NCI-H748 treated with DMSO at 0.1 percent for 48 hours (cell line): ENCODE results near the gene RALGPS1.

ENCODE experiments used
- DNase-seq: peaks from one replicate; lab custom pipeline; 2025; lab: John Stamatoyannopoulos, UW

The RALGPS1 gene

DNA sequence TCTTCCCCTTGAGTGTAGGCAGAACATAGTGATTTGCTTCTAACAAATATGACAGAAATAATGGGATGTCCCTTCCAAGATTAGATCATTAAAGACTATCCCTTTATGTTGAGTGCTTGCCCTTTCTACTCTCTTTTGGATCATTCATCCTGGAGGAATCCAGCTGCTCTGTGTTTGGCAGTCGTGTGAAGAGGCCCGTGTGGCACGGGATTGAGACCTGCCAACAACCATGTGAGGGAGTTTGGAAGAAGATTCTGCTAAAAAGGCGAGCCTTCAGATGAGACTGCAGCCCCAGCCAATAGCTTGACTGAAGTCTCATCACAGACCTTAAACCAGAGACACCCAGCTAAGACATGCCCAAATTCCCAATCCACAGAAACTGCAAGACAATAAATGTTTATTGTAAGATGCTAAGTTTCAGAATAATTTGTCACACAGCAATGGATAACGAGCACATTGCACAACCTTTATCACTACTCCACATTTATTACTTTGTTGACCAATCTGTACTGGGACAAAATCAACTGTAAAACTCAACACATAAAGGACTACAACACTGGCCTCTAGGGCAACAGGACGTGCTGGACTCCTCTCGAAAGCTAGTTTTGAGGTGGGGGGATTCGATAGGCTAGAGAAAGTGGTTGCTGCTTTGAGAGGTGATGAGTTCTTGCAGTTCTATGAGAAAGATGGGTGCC lies 165.0 kb downstream of the RALGPS1 start:
- DNase-seq = no peak

DNA sequence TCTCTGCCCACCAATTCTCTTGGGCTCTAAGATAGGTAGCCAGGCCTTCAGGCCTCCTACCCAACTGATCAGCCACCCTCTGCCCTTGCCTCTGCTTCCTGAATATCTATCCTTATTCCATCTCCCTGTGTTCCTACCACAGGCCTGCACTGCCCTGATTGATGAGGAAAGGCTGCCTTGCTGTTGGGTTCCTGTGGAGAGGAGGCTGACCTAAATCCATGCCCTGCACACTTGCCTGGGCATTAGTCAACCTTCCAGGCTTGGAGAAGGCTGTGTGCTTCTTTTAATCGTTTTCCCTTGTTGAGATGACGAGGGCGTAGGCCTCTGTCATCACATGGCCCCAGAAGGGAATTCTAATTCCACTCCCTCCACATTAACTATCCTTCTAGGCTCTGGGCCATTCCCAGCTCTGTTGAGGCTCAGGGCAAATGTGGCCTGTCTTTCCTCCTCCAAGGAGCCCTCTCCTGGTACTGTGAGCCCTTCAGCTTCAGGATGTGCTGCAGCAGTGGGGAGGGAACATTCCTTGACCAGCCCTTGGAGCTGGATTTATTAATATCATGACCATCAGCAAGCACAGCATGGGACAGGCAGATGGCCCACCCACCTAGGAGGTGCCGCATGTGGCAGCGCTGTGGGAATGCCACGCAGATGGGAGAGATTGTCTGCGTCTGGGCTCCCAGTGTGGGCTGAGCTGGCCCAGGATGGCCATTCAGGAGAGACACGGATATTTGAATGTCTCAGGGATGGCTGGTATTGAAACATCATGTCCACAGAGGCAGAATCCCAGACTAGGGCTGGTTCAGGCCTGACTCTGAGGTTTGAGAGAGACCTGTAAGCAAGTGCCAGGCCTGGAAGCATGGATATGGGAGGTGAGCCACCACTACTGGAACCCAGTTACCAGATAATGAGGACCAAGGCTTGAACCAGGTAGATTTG lies 166.9 kb downstream of the RALGPS1 start:
- DNase-seq = no peak

DNA sequence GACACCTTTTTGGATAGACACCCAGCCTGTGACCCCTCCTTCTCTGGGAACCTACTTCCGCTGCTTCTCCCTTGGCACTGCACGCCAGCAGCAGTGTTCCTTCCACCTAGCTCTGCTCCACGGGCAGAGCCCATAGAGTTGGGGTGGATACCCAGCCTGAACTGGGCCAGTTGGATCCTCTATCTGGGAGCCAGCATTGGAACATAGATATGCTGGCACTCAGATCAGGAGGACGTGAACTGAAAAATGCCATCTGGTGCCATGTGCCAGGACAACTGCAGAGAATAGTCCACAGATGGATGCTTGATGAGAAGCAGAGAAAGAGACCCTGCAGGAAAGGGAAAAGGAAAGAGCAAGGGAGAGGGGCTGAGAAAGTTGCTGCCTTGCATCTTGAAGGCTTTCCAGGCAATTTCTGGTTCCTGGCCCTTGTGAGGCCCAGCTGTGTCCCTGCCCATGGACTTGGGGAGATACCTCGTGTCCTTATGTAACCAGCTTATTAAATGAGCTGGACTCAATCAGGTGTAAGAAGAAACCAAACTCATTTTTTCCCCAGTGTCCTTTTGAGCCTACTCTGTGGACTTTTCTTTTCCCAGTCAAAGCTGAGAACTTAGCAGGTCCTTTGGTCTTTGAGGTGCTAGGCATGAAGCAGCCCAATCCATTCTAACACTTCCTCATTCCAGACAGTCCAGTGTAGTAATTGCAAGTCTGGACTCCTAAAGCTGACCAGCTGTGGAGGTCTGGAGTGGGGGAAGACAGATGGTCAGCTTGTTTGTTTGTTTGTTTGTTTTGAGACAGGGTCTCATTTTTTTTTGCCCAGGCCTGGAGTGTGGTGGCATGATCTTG lies 168.8 kb downstream of the RALGPS1 start:
- no peak for DNase-seq

DNA sequence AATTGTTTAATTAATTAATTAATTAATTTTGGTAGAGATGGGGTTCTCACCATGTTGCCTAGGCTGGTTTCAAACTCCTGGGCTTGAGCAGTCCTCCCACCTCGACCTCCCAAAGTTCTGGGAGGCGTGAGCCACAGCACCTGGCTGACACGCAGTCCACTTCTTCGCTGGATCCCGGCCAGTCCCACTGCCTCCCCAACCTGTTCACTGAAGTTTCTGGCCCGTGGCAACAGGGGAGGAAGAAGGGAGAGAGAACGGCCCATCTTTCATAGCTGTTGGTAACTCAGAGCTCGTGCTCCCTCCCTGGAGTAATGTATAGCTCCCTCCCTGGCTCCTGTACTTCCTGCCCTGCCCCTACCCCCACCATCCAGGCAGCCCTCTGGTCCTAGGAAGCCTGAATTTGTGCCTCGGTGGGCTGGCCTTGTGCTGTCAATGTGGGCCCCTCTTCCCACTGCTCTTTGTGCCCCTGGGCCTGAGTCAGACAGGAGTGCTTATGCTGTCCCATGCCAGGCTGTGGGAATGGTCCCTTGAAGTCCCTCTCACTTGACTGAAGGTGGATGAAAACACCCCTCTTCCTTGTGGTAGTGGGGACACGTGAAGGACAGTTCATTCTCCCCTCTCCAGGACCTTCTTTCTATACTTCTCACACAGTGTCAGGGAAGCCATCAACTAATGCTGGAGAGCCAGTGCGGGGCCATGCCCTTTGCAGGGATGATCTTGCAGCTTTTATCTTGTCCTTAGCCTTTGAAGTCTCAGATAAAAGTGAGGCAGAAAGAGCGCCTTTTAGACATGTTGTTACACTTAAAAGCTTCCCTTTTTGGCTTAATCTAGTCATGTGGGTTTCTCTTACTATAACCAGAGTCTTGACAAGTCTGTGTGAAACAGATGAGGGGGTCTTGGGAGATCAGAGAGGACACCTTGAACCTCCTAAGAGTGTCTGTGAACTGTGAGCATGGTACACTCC lies 169.8 kb downstream of the RALGPS1 start:
- no peak for DNase-seq

DNA sequence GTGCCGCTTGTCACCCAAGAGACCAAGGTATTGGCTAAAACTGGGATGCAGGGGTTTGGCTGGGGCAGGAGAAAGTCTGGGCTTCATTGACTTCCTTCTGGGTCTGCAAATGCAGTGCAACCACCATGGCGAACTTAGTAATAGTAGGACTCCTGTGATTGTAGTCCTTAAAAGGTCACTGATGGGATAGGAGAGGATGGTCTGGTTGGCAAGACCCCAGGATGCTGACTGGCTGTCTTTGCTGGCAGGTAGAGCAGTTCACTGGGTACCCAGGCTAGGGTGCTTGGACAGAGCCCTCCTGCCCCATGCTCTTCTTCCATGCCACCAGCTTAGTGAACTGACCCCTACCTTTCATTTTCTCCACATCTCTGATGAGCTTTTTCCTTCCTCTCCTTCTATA lies 170.6 kb downstream of the RALGPS1 start:
- DNase-seq = no peak

DNA sequence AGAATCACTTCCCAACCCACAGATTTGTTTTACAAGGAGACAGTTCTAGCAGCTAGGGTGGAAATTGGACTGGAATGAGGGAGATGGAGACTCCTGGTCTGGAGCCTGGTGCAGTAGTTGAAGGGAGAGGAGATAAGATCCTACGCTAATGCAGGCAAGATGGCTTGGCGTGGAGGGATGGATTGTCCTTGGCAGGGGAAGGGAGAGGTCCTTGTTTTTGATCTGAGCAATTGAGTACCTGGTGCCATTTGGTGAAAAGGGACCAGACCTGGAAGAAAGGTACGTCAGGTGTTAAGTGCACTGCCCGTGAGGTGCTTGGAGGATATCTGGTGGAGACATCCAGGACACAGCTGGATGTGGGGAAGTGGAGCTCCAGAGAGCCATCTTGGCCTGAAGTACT lies 172.2 kb downstream of the RALGPS1 start:
- no peak for DNase-seq

DNA sequence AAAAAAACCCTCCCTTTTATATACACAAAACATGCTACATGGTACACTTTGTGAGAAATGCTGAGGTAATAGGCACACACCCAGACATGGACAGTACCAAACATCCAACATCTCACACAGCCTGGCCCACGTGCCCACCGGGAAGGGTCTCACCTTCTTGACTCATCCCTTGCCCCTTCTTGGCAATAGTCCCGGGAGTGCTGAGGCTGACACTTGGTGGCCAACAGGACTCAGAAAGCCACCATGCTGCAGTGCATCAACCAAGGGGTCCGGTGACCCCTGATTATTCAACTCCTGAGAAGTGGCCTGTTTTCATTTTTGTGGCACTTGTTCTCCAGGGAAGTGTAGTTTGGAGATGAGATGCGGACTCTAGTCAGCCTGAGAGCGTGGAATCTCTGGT lies 172.8 kb downstream of the RALGPS1 start:
- no peak for DNase-seq

DNA sequence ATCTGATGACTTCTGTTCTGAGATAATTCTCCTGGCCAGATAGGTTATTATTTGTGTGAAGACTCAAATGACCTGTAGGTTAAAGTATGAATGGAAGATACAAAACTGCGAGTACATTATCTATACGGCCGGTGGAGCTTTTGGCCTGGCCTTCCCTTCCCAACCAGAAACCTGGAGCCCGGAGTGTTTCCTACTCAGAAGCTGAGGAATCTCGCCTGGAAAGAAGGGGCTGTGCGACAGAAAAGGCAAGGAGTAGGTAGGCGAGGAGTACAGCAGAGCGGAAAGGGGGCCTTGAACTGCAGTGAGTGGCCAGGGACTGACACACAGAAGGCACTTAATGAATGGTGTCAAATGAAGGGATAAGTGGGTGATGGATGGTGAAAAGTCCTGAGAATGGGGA lies 173.3 kb downstream of the RALGPS1 start:
- no peak for DNase-seq

DNA sequence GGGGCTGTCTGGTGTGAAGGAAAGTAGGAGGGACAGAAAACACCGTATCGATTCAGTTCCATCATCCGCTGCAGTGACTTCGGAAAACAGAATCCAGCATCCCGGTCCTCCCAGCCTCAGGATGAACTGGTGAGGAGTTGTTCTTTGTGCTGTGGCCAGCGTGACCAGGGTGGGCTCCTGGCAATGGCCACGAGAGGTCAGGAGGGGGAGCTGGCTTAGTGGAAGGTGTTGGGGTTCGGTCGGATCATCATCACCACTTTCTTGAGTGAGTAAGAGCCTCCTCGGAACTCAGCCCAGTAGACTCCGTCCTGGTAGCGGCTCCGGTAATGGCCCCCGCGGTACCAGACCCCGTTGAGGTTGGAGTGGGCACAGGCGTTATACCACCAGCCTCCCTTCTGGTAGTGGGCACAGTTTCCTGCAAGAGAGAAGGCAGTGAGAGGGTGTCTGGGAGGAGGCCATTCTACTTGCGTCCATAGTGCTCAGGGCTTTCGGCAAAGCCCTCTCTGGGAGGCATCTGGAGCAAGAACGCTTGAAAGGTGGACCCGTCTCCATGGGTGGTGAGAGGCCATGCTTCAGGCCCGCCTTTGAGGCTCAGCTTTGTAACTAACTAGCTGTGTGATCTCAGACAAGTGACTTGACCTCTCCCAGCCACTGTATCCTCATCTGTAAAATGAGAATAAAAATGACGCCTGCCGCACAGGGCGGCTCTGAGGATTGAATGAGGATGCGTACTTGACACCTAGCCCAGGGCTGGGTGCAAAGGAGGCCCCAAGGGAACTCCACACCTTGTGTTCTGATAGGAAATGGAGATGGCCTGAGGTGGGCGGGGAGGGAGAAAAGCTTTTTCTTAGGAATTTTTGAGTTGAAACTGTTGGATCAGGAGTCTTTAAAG lies 174.4 kb downstream of the RALGPS1 start:
- no peak for DNase-seq

DNA sequence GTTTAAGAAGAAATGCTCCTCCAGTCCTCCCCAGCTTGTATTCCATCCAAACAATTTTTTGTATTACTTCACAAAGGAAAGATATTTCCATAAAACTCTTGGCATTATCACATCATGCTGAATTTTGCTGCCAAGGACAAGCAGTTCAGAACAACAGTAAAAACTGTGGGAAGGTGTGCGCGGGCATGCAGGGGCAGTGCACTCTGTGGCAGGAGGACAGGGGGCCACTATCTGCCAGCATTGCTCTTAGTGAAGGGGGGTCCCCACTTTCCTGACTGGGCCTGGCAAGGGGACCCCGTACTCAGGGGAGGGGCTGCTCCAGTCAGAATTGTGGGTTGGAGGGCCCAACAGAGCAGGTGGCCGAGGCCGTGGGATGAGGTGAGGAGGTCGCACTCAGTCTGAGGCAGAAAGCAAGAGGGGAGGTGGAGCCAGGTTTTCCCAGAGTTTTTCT lies 175.1 kb downstream of the RALGPS1 start:
- DNase-seq = no peak

DNA sequence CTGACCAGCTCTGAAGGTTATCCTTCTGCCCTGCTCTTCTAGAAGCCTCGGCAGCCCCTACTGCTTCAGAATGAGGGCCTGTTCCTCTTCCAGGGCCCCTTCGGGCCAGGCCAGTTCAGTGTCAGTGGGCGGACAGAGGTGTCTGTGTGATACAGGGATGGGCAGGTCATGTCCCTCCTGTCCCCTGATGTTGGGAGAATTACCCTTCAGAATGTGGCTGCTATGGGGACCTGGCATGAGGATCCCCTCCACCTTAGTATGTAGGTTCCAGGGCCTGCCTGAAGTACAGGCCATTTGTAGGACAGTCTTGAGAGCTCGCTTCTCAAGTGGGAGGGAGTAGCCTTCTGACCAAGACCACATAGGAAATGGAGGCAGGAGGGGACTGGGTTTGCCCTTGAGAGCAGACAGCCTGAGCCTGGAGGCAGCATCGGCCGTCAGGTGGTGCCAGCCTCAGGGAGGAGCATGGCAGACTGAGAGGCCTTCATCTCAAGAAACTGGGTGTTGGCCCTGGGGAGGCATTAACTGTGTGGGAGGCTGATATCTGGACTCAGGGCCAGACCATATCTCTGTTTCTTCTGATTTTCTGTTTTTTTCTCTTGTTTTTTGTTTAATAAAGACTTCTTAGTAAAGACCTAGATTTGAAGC lies 175.9 kb downstream of the RALGPS1 start:
- DNase-seq = no peak

DNA sequence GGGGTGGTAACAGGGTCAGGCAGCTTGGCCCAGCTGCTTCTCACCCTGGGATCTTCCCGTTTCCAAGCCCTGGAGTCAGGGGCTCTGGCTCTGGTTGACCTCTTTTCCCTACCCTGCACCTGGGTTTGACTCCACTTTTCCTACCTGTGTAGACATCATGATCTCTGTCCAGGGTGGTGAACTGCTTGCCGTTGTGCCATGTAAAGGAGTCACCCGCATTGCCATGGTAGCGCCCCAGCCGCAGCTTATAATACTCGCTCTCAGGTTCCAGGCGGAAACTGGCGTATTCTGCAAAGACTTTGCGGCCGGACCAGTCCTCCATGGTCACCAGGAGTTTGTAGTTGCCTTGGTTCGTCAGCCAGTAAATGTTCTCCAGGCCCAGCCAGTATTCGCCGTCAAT lies 176.9 kb downstream of the RALGPS1 start:
- DNase-seq = no peak

DNA sequence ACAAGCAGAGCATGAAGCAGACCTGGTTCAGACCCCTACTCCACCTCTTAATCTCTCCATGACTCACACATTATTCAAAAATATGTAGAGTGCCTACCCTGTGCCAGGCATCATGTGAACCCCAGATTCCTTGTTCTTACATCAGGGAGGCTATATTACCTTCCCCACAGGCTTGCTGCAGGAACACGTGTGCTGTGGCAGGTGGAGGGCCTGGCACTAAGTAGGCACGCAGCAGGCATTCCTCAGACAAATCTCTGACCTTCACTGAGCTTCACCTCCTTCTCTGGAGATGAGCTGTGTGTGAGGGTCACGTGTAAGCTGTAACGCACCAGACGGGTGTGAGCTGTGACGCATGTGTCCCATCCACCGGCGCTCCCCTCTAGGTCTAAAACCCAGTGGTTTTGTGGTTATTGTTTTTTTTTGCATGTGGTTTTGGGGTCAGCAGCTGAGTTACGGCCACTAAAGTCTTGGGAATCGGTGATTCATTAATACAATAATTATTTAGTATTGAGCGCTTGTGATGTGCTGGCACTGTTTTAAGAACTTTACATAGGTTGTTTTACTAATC lies 177.5 kb downstream of the RALGPS1 start:
- DNase-seq = no peak

DNA sequence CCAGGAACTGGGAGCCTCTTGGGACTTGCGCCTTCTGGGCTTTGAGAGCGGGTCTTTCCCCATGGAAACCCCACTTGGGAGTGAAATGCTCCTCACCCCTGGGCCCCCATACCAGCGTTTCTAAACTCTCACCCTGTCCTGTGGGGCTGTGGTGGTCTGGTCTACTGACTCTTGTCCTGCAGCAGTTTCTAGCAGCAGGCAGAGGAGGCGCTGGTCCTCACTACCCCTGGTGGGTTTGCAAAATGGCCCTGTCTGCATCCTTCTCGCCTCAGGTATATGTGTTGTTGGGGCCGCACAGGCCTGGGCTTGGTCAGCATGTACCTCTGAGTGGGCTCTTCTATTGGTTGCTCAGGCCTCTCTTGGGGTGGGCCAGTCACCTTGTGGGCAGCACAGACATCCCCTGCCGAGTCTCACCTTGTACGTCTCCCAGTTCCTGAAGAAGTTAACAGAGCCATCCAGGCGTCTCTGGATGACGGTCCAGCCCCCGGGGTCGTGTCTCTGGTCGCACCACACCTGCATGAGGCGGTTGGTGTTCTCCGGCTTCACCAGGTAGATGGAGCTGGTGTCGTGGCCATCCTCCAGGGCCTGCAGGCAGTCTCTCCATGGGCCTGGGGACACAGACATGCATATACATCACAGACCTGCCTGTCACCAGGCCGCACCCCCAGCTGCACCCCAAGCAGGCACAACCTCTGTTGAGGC lies 178.9 kb downstream of the RALGPS1 start:
- DNase-seq = no peak

DNA sequence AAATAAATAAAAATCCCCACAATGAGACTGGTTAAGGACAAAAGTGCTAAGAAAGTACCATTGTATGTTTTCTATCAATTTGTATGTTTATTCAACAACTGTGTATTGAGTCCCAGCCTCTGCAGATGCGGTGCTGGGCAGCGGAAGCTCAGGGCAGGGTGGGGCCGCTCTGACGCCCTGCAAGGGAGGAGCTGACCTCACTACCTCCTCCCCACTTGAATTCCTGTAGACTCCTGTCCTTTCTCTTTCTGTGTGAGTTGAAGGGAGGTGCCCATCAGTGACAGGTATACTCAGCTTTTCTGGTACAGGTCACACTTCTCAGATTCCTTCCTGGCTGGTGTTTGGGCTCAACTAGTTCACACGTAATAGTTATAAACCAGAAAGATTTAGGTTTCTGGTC lies 180.8 kb downstream of the RALGPS1 start:
- no peak for DNase-seq

DNA sequence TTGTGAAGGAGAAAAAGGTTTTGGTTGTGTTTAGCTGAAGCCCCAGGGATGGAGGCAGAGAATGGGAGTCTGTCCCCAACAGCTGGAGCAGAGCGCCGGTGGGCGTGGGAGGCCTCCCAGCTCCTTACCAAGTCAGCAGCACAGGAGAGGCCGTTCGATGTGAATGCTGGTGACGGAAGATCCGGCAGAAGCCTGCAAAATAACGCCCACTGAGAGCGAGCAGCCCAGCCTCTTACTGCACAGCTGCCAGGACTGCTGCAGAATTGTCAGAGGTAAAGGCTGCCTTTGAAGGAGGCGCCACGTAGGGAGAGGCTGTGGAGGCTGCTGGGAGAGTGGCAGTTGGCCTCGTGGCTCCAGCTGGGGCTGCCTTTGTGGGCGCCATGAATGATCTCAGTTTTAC lies 181.6 kb downstream of the RALGPS1 start:
- DNase-seq = no peak

DNA sequence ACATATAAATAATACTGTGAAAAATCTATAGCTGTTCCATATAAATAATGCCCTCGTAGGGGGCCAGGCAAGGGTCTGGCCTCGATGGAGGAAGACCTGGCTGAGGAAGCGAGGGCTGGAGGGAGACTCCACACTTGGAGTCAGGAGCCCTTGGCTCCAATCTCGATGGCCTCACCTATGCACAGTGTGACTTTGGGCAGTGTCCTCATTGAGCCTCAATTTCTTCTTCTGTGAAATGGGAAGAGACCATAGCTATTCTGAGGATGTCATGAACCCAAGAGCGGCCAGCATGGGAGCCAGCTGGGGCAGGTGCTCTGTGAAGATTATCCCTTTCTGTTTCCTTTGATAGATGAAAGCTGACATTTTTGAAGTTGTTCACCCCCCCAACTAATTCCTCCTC lies 183.1 kb downstream of the RALGPS1 start:
- DNase-seq = no peak

DNA sequence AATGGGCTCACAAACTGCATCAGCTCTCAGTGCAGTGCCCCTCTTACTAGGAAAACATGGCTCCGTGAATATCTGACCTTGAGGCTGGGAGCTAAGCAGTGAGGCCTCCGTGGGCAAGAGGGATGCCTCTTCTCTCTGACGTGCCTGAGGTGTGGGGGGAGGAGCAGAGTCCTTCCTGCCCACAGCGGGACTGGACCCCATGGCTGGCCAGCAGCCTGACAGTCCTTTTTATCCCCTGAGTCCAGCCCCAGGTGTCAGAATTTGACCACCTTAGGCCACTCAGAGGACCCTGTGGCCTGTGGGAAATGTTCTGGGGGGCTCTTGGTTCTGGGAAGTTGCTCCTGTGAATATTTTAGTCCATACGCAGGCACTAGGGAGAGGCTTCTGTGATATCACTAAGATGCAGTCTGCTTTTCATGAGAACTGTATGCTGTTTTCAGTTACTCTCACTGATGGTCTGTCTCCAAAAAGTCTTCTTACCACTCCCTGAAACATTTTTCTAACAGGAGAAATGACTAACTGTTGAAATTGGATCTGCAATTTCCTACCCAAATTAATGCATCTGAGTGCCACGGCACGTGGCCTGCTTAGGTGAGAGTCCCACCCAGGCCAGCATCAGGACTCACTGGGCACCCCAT lies 184.5 kb downstream of the RALGPS1 start:
- no peak for DNase-seq
